Measurements from ENCODE around the gene GSC.

Gene GSC

GRCh38 chr14:94767321-94767878 is 2.5 kb downstream of the GSC start:
- TF ChIP-seq CTCF (IDR thresholded peaks at IDR 0.05; ENCODE audit: low read depth, low read length), result no peak
- H3K4me3 ChIP-seq (ENCODE audit: low read depth, low read length), result no peak overlapping the region

GRCh38 chr14:94764573-94764972 is 5.3 kb downstream of the GSC start:
- H3K4me3 ChIP-seq (ENCODE audit: low read depth, low read length), result no peak overlapping the region
- TF ChIP-seq CTCF (IDR thresholded peaks at IDR 0.05; ENCODE audit: low read depth, low read length), result no peak

GRCh38 chr14:94762431-94762830 is 7.5 kb downstream of the GSC start:
- H3K4me3 ChIP-seq (ENCODE audit: low read depth, low read length), result no peak overlapping the region
- TF ChIP-seq CTCF (IDR thresholded peaks at IDR 0.05; ENCODE audit: low read depth, low read length), result no peak

GRCh38 chr14:94761997-94762377 is 7.9 kb downstream of the GSC start:
- no peak for TF ChIP-seq CTCF (IDR thresholded peaks at IDR 0.05; ENCODE audit: low read depth, low read length)
- H3K4me3 ChIP-seq (ENCODE audit: low read depth, low read length), result no peak overlapping the region

GRCh38 chr14:94761348-94761996 is 8.4 kb downstream of the GSC start:
- H3K4me3 ChIP-seq (ENCODE audit: low read depth, low read length), result no peak overlapping the region
- no peak for TF ChIP-seq CTCF (IDR thresholded peaks at IDR 0.05; ENCODE audit: low read depth, low read length)

- H3K4me3 ChIP-seq (ENCODE audit: low read depth, low read length), result no peak overlapping the region
- TF ChIP-seq CTCF (IDR thresholded peaks at IDR 0.05; ENCODE audit: low read depth, low read length), result no peak
Observed at GRCh38 chr14:94756310-94756882, 13.5 kb downstream of the GSC start.

- no peak for TF ChIP-seq CTCF (IDR thresholded peaks at IDR 0.05; ENCODE audit: low read depth, low read length)
- no peak overlapping the region for H3K4me3 ChIP-seq (ENCODE audit: low read depth, low read length)
Observed at GRCh38 chr14:94754391-94754942, 15.4 kb downstream of the GSC start.

All from WI38 (cell line).